ENCODE results near the gene FANCL.
A peak's percentile ranks its signal among the peaks of the same experiment; 100 is the strongest.
"Not testable (repeated sequence)": the region's sequence is repeated elsewhere in the genome, so short reads cannot be mapped to it uniquely, and the experiment has no call there.

FANCL gene

DNA sequence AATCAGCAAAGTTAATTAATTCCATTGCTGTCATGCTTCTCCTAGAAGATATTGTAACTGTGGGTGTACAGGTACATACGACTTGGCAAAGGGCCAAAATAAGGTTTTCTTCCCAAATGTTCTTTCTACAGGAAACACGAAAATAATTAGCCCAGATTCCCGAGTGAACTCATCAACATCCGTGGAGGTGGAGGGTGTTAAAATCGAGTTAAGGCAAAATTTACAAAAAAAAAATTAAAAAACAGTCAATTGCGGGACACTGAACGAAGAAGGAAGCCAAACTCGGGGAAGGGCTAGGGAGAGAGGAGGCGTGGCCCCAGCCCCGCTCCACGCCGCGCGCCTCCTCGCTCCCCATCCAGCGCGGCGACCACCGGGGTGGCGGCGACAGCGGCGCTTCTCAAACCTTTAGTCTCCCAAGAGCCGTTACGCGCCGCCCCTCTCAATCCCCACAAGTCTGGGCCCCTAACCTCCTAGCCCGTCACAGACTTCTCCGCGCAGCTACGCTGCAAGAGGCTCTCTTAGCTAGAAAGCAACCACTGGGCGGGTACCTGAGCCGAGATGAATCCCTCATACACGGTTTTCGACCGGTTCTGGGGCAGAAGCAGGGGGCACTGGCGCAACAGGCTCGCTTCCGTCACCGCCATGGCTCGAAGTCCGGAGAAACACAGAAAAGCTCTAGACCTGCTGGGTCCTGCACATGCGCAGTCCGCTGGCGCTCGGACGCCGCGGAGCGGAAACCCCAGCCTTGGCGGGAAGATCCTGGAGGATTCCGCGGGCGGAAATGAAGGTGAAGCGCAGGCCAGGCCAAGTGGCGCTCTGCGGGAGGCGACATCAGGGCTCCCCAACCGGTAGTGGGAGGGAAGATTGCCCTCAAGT lies at the start of gene FANCL:
FANCL (minus strand) TSS at position 656 of the 876 bp plus-strand sequence; CDS start at position 644, 12 bp downstream.
- DNase-seq (ENCODE audit: low read depth, low spot score), result peak; percentile 21

- DNase-seq (ENCODE audit: low read depth, low spot score), result no peak
Observed at GRCh38 chr2:58289029-58289428, 47.9 kb upstream of the FANCL start.

DNA sequence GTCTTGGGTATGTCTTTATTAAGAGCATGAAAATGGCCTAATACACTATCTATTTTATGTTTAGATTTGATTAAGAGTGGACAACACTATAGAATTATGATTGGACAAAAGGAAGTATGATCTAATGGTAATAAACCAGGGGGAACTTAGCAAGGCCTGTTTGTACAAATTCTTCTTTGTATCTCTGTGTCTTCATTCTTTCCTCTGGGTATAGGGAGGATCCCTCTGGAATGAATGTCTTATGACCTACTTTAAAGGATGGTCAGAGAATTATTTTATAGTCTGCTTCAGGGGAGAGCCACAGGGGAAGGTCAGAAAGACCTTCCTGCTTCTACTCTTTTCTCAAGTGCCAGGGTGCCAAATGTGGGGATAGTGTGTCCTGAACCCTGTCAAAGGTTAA lies 42.8 kb upstream of the FANCL start:
- DNase-seq (ENCODE audit: low read depth, low spot score), result no peak

- not testable (repeated sequence) for DNase-seq (ENCODE audit: low read depth, low spot score)
Observed at GRCh38 chr2:58275144-58275543, 34.0 kb upstream of the FANCL start.

DNA sequence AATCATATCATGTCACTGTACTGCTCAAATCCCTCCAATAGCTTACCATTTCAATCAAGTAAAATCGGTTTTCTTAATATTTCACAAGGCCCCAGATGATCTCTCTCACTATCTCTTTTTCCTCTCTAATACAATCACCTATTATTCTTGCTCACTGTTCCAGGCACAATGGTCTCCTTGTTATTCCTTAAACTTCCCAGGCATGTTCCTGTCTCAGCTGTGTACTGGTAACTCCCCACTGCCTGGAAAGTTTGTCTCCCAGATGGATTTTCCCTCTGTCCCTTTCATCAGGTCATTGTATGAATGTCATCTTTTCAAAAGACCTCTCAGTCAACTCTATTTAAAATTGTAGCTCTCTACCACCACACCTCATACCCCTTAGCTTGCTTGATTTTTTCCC lies 30.7 kb upstream of the FANCL start:
- no peak for DNase-seq (ENCODE audit: low read depth, low spot score)

GRCh38 chr2:58268685-58269084 lies 27.6 kb upstream of the FANCL start:
- no peak for DNase-seq (ENCODE audit: low read depth, low spot score)

- DNase-seq (ENCODE audit: low read depth, low spot score), result no peak
Observed at GRCh38 chr2:58266211-58266610, 25.1 kb upstream of the FANCL start.

DNA sequence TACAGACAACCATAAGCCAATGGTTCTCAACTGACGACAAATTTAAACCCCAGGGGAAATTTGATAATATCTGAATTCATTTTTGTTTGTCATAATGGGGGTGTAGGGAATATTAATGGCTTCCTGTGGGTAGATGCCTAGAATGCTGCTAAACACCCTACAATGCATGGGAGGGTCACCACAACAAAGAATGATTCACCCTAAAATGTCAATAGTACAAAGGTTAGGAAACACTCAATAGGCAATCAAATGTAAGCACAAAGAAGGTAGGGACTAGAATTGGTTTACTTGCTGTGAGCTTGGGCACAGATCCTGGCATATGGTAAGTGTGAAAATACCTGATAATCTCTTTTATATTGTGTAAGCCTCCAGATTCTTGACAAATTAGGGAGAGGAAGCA lies 20.1 kb upstream of the FANCL start:
- no peak for DNase-seq (ENCODE audit: low read depth, low spot score)

DNA sequence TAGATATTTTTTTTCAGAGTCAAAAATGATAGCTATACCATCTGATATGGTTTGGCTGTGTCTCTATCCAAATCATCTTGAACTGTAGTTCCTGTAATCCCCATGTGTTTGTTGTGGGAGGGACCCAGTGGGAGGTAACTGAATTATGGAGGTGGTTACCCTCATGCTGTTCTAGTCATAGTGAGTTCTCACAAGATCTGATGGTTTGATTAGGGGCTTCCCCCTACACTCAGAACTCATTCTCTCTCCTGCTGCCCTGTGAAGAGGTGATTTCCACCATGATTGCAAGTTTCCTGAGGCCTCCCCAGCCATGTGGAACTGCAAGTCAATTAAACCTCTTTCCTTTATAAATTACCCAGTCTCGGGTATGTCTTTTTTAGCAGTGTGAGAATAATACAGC lies 17.3 kb upstream of the FANCL start:
- DNase-seq (ENCODE audit: low read depth, low spot score), result not testable (repeated sequence)

GRCh38 chr2:58251331-58252201 lies 10.4 kb upstream of the FANCL start:
- not testable (repeated sequence) for DNase-seq (ENCODE audit: low read depth, low spot score)

DNA sequence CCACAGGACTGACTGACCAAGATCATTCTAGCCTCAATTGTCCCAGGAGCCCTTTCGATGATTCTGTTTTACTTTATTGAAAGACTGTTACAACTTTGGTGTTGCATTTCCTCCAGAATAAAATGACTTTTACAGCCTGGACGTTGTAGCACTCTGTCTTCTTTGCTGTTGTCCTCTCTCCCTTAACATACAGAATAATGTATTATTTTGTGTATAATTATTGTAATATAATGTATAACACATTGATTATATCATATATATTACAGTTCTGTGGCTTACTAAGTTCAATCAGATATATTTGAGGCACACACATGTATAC lies 380 bp upstream of the FANCL start:
- no peak for DNase-seq (ENCODE audit: low read depth, low spot score)

- no peak for DNase-seq (ENCODE audit: low read depth, low spot score)
Observed at GRCh38 chr2:58239243-58239925, 1.7 kb downstream of the FANCL start.

DNA sequence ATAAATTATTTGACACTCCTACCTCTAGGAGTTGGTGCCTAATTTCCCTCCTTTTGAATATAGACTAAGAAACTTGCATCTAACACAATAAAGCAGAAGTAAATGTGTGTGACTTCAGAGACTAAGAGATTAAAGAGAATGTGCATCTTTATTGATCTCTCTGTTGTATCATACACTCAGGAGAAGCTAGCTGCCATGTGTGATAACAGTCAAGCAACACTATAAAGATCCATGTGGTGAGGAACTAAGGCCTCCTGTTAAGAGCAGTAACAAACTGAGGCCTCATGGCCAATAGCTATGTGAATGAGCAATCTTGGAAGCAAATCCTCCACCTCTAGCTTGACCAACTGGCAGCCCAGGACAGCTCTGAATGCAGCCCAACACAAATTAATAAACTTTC lies 3.4 kb downstream of the FANCL start:
- DNase-seq (ENCODE audit: low read depth, low spot score), result no peak

DNA sequence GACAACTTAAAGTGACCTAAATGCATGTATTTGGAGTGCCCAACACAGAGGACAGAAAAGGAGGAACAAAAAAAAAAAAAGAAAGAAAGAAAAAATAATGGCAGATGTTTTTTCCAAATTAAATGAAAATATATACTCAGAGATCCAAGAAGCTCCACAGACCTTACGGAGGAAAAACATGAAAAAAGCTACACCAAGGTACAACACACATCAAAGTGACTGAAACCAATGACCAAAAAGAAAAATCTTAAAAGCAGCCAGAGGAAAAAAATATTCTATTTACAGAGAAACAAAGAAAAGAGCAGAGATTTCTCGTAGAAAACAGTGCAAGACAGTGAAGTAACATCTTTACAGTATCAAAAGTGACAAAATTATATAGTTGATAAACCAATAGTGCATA lies 5.1 kb downstream of the FANCL start:
- DNase-seq (ENCODE audit: low read depth, low spot score), result no peak

GRCh38 chr2:58235170-58235569 lies 6.0 kb downstream of the FANCL start:
- no peak for DNase-seq (ENCODE audit: low read depth, low spot score)

GRCh38 chr2:58228299-58228698 lies 12.8 kb downstream of the FANCL start:
- no peak for DNase-seq (ENCODE audit: low read depth, low spot score)

DNA sequence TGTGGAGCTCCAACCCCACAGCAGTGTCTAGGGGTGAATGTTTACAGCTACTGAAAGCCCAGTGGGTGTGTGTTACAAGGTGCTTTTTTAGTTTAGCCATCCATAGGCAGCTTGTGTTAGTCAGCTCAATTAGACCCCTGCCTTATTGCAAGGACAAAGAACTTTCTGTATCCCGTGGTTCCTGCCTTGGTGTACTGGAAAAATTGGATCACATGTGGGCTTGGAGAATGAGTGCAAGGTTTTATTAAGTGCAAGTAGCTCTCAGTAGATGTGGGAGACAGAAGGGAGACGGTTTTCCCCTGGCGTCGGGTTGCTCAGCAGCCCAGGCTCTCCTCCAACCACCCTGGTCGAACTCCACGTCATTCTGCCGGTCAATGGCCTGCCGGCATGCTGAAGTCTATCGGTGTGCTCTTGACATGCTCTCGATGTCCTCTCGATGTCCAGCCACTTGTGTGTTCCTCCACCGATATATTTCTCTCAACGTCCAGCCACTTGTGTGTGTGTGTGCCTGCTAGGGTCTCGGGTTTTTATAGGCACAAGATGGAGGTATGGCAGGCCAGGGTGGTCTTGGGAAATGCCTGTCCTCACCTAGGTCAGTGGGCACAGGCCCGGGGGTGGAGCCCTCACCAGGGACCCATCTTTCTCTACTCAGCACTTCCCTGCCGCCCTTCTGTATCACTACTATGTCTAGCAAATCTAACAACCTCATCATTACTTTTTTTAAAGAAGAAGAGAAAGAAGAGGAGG lies 13.8 kb downstream of the FANCL start:
- no peak for DNase-seq (ENCODE audit: low read depth, low spot score)

- no peak for DNase-seq (ENCODE audit: low read depth, low spot score)
Observed at GRCh38 chr2:58221909-58222308, 19.2 kb downstream of the FANCL start.

DNA sequence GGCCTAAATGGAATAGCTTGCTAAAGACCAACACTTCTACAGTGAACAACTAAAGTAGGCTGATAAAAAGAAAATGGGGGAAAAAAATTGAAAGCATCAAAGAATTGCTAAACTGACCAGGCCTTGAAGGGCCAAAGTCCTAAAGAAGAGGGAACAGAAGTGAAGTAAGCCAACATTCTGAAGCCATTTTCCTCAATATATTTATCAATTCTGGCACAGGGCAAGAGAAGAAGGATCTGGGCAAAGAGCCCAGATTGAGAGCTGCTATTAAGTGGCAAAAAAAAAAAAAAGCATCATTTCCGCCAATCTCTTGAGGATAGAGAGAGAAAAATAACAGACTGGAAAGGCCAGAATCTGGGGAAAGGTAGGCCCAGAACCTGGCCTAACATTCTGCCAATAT lies 25.7 kb downstream of the FANCL start:
- DNase-seq (ENCODE audit: low read depth, low spot score), result no peak

DNA sequence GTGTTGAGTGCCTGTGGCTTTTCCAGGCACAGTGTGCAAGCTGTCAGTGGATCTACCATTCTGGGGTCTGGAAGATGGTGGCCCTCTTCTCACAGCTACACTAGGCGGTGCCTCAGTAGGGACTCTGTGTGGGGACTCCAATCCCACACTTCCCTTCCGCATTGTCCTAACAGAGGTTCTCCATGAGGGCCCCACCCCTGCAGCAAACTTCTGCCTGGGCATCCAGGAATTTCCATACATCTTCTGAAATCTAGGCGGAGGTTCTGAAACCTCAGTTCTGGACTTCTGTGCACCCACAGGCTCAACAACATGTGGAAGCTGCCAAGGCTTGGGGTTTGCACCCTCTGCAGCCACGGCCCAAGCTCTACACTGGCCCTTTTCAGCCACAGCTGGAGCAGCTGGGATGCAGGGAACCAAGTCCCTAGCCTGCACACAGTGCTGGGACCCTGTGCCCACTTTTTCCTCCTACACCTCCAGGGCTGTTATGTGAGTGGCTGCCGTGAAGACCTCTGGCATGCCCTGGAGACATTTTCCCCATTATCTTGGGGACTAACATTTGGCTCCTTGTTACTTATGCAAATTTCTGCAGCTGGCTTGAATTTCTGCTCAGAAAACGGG lies 30.1 kb downstream of the FANCL start:
- DNase-seq (ENCODE audit: low read depth, low spot score), result not testable (repeated sequence)

- DNase-seq (ENCODE audit: low read depth, low spot score), result no peak
Observed at GRCh38 chr2:58207189-58207588, 33.9 kb downstream of the FANCL start.
